NOMO-1 treated with DMSO at 0.1 percent for 48 hours (cell line): ENCODE results near the gene SERPINB2.

Source experiments
- DNase-seq: peaks from one replicate; lab custom pipeline; 2025; ENCODE audit not compliant: unreplicated experiment; lab: John Stamatoyannopoulos, UW

The SERPINB2 gene

GRCh38 chr18:63888470-63889190 lies 1.1 kb downstream of the SERPINB2 start:
- no peak for DNase-seq

GRCh38 chr18:63889626-63890025 lies 2.1 kb downstream of the SERPINB2 start:
- DNase-seq: peak; percentile 96

GRCh38 chr18:63890237-63890949 lies 2.9 kb downstream of the SERPINB2 start:
- no peak for DNase-seq

- DNase-seq: peak; percentile 87
These were observed 3.4 kb downstream of the SERPINB2 start for GRCh38 chr18:63890950-63891304.

- DNase-seq: peak; percentile 89
These were observed 5.1 kb downstream of the SERPINB2 start for GRCh38 chr18:63892566-63892965.

GRCh38 chr18:63894106-63894772 lies 6.7 kb downstream of the SERPINB2 start:
- peak; percentile 16 for DNase-seq

GRCh38 chr18:63895190-63895589 lies 7.7 kb downstream of the SERPINB2 start:
- DNase-seq: peak; percentile 70

GRCh38 chr18:63897072-63897471 lies 9.6 kb downstream of the SERPINB2 start:
- no peak for DNase-seq

- DNase-seq: no peak
These were observed 11.7 kb downstream of the SERPINB2 start for GRCh38 chr18:63899206-63899605.

- DNase-seq: peak; percentile 46
These were observed 16.5 kb downstream of the SERPINB2 start for GRCh38 chr18:63903851-63904570.

- no peak for DNase-seq
These were observed 17.2 kb downstream of the SERPINB2 start for GRCh38 chr18:63904694-63905093.

GRCh38 chr18:63905361-63905760 lies 17.9 kb downstream of the SERPINB2 start:
- peak; percentile 65 for DNase-seq

GRCh38 chr18:63906056-63906455 lies 18.6 kb downstream of the SERPINB2 start:
- DNase-seq: no peak

GRCh38 chr18:63907664-63908063 lies 20.2 kb downstream of the SERPINB2 start, which contains the start of gene SERPINB10:
Gene SERPINB10 (plus strand): TSS chr18:63907958. CDS start chr18:63915511, 7,553 bp downstream.
- DNase-seq: peak; percentile 85

GRCh38 chr18:63908858-63909257 lies 21.4 kb downstream of the SERPINB2 start:
- peak; percentile 23 for DNase-seq

GRCh38 chr18:63909870-63910269 lies 22.4 kb downstream of the SERPINB2 start:
- DNase-seq: no peak

GRCh38 chr18:63917817-63918216 lies 30.3 kb downstream of the SERPINB2 start:
- DNase-seq: peak; percentile 58

GRCh38 chr18:63922049-63922448 lies 34.5 kb downstream of the SERPINB2 start:
- DNase-seq: no peak

- no peak for DNase-seq
These were observed 37.0 kb downstream of the SERPINB2 start for GRCh38 chr18:63924551-63924950.

- peak; percentile 91 for DNase-seq
These were observed 40.8 kb downstream of the SERPINB2 start for GRCh38 chr18:63928331-63928730.

GRCh38 chr18:63929369-63929768 lies 41.9 kb downstream of the SERPINB2 start:
- peak; percentile 62 for DNase-seq
